Left ventricle myocardium superior (tissue), 1 donor: Measurements from ENCODE around the gene KLC1. TPM values are rescaled to one million over a fixed set of nuclear protein-coding genes. Genes with fewer than 3 reads are reported as not detected.
"Not testable (repeated sequence)": the region's sequence is repeated elsewhere in the genome, so short reads cannot be mapped to it uniquely, and the experiment has no call there.

ENCODE experiments used
- ATAC-seq: fragments of 200-7000 bp; cut with Tn5 transposase; one replicate; pipeline ENCODE4 v1.9.1; 2020; ENCODE audit warnings: mild to moderate bottlenecking, moderate library complexity
- DNase-seq: peaks from one replicate; pipeline ENCODE4 v3.0.0-alpha.2; 2020
- intact Hi-C: fragments of 100-400 bp; cut with micrococcal nuclease; formaldehyde crosslinking; loops from one replicate; pipeline ENCODE4 v1.11.0; 2022
- long read RNA-seq: library from polyadenylated mRNA; unstranded; transcript quantifications from one replicate; pipeline ENCODE4 v2.0.0, GENCODE V29; 2021
- total RNA-seq: library from RNA; stranded (reverse); fragmentation: NEBNext Ultra II Directional; extraction: Animal tissue kit (Norgen Biotek cat#: 25700); gene quantifications from one replicate; pipeline ENCODE4 v1.2.1, GENCODE V29; 2021
- donor health status: DM: no; HTN: yes; CAD: no; lungs with severe emphysema.

The KLC1 gene
- 146 TPM for total RNA-seq
- long read RNA-seq, full-length matches to known transcripts = 77 of 145 reads
- long read RNA-seq, partial matches to known transcripts = 25 of 145 reads
- long read RNA-seq, other reads (novel, unspliced or antisense) = 43 of 145 reads

- DNase-seq = peak; percentile 94
- ATAC-seq = peak; percentile 87
- intact Hi-C loops = no loop called here
These were observed at the start of gene KLC1 for GRCh38 chr14:103628684-103629502. Gene KLC1, plus strand, starts transcription at chr14:103629211. Its CDS starts 25,354 bp downstream, at chr14:103654565.

GRCh38 chr14:103581206-103581605 lies 47.8 kb upstream of the KLC1 start:
- ATAC-seq = no peak
- no peak for DNase-seq
- intact Hi-C loops = no loop called here

DNA sequence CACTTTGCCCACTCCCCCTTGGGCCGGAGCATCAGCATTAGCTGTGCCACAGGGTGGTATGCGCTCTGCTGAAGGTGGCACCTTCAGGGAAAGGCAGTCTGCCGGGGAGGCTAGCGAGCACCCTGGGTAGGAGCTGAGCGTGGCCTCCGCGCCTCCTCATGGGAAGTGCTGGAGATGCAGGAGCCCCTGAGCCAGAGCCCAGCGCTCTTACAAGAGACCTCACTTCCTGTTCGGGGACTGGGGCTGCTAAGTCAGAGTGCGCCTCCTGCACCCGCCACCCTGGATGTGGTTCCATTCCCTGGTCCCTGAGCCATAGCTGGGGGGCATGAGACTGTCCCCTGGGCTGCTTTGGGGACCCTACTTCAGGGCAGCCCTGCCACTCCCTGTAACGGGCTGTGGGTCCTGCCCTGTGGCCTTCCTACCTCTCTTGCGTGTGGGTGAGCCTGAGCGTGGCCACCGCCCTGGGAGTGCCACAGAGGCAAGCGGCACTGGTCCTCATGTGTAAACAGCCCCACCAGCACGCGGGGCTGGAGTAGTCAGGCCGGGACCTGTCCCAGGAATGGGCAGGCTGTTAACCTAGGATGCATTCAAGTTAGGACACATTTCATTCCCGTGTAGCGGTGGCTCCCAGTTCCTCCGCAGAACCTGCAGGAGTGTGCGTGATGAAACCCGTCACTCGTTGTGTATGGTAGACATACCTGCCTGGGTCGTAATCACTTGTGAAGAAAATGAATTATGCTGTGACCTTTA lies 46.9 kb upstream of the KLC1 start:
- intact Hi-C loops = no loop called here
- peak; percentile 16 for ATAC-seq

DNA sequence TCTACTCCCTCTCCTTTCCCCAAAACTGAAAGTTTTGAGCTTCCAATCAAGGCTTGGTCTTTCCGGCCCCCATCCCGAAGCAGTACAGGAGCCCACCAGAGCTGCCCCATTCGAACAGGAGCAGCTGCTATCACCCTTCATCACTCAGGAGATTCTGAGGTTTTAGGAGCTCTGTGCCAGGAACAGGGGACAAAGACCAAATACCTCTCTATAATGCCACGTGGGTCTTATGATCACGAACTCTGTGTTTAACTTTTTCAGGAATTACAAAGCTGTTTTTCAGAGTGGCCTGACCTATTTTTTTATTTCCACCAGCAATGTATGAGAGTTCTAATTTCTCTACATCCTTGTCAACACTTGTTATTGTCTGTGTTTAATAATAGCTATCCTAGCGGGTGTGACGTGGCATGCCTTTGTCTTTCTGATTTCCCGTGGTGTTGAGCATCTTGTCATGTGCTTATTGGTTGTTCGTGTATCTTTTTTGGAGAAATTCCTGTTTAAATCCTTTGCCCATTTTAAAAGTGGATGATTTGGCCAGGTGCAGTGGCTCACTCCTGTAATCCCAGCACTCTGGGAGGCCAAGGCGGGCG lies 44.6 kb upstream of the KLC1 start:
- ATAC-seq (no peak), DNase-seq (no peak)
- intact Hi-C loops = no loop called here

More for the DNA sequence above, 46.9 kb upstream of the KLC1 start:
- no peak for DNase-seq

- ATAC-seq (no peak), DNase-seq (no peak)
- intact Hi-C loops = no loop called here
These were observed 35.4 kb upstream of the KLC1 start for GRCh38 chr14:103593577-103593976.

DNA sequence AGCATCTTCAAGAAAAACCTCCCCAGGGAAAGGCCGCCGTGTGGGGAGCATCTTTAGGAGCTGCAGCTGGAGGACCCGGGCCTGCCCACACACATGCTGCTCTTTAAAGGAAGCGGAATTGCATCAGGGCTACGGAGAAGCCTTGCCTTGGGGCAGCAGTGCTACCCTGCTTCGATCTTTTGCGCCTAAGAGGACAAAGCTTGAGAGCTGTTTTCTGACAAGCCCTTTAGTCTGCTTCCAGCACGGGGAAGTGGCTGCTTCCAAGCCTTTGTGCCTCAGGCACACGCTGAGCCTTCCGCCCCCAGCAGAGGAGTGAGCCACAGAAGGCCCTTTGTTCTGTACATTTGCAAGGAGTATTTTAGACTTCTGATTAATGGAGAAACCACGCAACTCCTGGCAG lies 34.7 kb upstream of the KLC1 start:
- ATAC-seq (peak; percentile 63), DNase-seq (peak; percentile 56)
- intact Hi-C loops = no loop called here

DNA sequence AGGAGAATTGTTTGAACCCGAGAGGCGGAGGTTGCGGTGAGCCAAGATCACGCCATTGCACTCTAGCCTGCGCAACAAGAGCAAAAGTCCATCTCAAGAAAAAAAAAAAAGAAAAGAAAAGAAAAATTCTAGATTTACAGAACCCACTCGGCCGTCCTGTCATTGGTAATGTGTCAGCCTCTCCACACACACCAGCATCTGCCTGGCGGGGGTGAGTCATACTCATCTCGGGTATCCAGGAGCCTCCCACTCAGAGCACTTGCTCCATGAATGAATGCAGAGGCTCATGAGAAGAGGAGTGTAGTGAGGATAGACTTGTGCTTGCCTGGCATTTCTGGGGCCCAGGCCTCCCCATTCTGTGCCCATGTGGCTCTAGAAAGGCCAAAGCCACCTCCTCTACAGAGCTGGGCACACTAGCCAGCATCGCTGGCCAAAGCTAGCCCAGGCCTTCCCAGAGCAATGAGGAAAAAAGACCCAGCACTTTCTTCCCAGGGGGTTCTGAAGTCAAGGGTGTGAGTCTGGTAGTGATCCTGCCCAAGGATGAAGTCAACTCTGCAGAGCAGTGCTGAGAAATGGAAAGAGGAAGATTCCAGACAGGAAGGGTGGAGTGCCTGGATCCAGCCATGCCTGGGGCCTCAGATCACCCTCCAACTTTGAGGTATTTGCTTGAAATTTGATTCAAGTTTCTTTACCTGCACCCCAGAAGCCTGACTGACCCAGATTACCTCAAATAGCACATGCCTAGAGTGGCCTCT lies 31.2 kb upstream of the KLC1 start:
- intact Hi-C loops = no loop called here
- DNase-seq = peak; percentile 46
- ATAC-seq = peak; percentile 80

- DNase-seq (no peak), ATAC-seq (no peak)
- intact Hi-C loops = no loop called here
These were observed 28.5 kb upstream of the KLC1 start for GRCh38 chr14:103600503-103600902.

- ATAC-seq (no peak), DNase-seq (no peak)
- intact Hi-C loops = no loop called here
These were observed 24.4 kb upstream of the KLC1 start for GRCh38 chr14:103604620-103605019.

DNA sequence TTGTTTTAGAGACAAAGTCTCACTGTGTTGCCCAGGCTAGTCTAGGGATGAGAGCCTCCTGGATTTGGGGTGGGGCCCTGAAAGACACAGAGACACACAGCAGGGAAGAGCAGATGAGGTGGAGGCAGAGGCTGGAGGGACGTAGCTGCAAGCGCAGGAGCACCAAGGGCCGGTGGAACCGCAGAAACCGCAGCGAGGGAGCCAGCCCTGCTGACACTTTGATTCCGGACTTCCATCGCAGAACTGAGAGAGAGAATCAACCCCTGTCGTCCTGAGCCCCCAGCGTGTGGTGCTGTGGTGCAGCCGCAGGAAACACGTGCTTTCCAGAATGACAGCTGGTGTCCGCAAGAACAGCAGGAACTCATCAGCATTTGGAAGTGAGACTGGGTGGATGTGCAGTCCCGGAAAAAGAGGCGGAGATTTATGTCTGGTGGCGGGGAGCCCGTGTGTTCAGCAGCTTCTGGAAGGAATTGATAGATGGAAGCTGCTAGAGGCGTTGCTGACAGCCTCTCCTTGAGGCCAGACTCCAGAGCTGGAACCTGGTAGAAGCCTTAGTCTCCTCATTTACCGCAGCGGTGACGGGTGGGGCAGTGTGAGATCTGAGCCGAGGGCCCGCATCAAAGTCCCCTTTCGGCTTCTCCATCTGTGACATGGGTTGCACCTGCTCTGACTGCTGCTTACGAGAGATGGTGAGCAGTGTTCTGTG lies 21.9 kb upstream of the KLC1 start:
- intact Hi-C loops = no loop called here
- ATAC-seq (peak; percentile 96), DNase-seq (peak; percentile 83)

DNA sequence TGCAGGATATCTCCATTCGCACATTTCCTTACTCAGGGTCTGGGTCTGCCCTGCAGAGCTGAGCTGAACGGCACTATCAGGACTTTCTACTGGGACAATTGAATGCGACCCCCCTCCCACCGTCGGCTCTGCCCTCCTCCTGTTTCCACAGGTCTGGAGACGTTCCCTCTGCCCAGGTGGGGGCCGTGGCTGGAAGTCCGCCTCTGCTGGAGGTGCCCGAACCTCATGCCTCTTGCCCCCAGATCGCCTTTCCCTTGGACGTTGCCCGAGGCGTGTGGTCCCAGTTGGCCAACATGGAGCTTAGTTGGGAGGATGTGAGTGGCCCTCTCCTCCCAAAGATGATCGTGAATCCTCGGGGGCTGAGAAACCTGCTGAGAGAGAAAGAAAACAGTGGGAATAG lies 21.2 kb upstream of the KLC1 start:
- DNase-seq (no peak), ATAC-seq (no peak)
- intact Hi-C loops = no loop called here

DNA sequence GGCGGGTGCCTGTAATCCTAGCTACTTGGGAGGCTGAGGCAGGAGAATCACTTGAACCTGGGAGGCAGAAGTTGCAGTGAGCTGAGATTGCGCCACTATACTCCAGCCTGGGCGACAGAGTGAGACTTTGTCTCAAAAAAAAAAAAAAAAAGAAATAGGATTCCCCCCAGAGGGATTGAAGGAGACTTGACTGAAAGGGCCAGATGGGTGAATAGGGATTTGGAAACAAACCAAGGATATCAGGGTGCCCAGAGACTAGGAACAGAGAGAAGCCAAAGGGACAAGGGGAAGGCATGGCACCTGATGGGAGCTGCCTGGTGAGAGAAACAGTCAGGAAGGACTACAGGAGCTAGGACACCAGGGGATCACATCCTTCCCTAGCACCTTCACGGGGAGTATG lies 19.9 kb upstream of the KLC1 start:
- DNase-seq, ATAC-seq, intact Hi-C loops: not testable (repeated sequence)

DNA sequence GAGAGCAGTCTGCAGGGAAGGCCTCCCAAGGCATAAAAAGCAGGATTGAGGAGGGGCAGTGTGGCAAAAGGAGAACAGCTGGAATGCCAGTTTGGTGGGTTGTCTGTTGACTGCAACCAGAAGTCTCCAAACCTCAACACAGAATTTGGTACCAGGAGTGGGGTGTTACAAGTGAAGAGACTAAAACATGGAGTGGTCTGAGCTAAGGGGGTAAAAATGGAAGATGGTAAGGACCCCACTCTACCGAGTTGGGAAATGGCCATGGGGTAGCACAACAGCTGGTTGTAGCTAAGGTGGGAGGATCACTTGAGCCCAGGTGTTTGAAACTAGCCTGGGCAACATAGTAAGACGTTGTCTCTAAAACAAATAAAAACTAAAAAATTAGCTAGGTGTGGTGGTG lies 17.8 kb upstream of the KLC1 start:
- DNase-seq = no peak
- no peak for ATAC-seq
- intact Hi-C loops = no loop called here

- ATAC-seq = no peak
- intact Hi-C loops = no loop called here
- no peak for DNase-seq
These were observed 15.5 kb upstream of the KLC1 start for GRCh38 chr14:103613517-103613916.

- ATAC-seq = no peak
- DNase-seq = no peak
- intact Hi-C loops = no loop called here
These were observed 12.2 kb upstream of the KLC1 start for GRCh38 chr14:103616635-103617300.

DNA sequence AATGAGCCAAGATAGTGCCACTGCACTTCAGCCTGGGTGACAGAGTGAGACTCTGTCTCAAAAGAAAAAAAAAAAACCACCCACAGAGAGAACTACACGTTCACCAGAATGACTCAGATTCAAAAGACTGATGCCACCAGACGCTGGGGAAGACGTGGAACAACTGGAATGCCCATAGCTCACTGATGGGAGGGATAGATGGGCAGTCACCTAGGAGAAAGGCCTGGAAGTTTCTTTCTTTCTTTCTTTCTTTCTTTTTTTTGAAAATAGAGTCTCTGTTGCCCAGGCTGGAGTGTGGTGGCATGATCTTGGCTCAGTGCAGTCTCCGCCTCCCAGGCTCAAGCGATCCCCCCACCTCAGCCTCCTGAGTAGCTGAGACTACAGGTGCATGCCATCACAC lies 10.0 kb upstream of the KLC1 start:
- intact Hi-C loops = no loop called here
- DNase-seq (no peak), ATAC-seq (no peak)

DNA sequence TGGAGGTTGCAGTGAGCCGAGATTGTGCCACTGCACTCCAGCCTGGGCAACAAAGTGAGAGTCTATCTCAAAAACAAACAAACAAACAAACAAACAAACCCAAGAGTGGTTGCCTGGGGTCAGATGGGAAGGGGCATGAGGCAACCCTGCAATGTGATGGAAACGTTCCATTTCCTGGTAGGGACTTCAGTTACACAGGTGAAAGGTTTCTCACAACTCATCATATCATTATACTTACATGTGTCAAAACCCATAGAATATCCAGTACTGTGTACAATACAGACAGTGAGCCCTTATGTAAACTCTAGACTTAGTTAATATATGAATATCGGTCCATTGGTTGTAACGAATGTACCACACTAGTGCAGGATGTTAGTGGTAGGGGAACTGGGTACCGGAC lies 7.2 kb upstream of the KLC1 start:
- intact Hi-C loops = no loop called here
- no peak for DNase-seq
- no peak for ATAC-seq

- DNase-seq (no peak), ATAC-seq (no peak)
- intact Hi-C loops = no loop called here
These were observed 5.7 kb upstream of the KLC1 start for GRCh38 chr14:103623308-103623707.
